Endothelial cell of umbilical vein (primary cell): ENCODE data around the gene INHBC. TPM values are rescaled to one million over a fixed set of nuclear protein-coding genes. Genes with fewer than 3 reads are reported as not detected.

ENCODE experiments used
- BruUV-seq: library from RNA; stranded (reverse); fragments of 400-500 nt; replicated peaks from 2 replicates; lab custom pipeline; 2021; lab: Mats Ljungman, UMichigan
- CTCF ChIA-PET: fragments of 300-600, 350-600 bp; sonication (Branson Sonifier 250); formaldehyde crosslinking; loops from one replicate; lab custom pipeline; 2021; ENCODE audit warnings: antibody characterized with exemption, inconsistent platforms; lab: Charles Lee
- POLR2A ChIA-PET: fragments of 300-600, 350-600 bp; sonication (Branson Sonifier 250); formaldehyde crosslinking; loops from one replicate; lab custom pipeline; 2021; ENCODE audit warnings: antibody characterized with exemption, inconsistent platforms; lab: Charles Lee
- DNase-seq: peaks from one replicate; pipeline ENCODE4 v3.0.0-alpha.2; 2011; ENCODE audit warnings: low read depth, low spot score
- FAIRE-seq: peaks from 2 replicates; lab custom pipeline; 2011; peaks lifted over from hg19 to GRCh38; lab: Jason Lieb, UNC
- H2AFZ ChIP-seq: 2 replicates; pipeline ENCODE4 v1.6.0; 2012; ENCODE audit warnings: low read depth, low read length, control low read depth, inconsistent platforms
- H3K27ac ChIP-seq: 2 replicates; pipeline ENCODE4 v1.5.1; 2011; ENCODE audit warnings: low read depth, mild to moderate bottlenecking, control low read depth, low read length, moderate library complexity; ENCODE audit not compliant: insufficient read depth
- H3K27me3 ChIP-seq, 2 experiments: 2 replicates each; pipeline versions ENCODE4 v1.6.0 to v1.6.1; 2011; ENCODE audit warnings: low read length in 2 of 2, mixed read lengths in 1 of 2; ENCODE audit not compliant: control insufficient read depth in 2 of 2, insufficient read depth in 2 of 2
- H3K36me3 ChIP-seq, 2 experiments: 2 replicates in 1 of 2; 3 replicates in 1 of 2; pipeline ENCODE4 v1.5.1; 2011; ENCODE audit warnings: low read length in 2 of 2, mild to moderate bottlenecking in 1 of 2, moderate library complexity in 1 of 2; ENCODE audit not compliant: control insufficient read depth in 2 of 2, insufficient read depth in 2 of 2; ENCODE audit errors: extremely low read depth in 1 of 2
- H3K4me1 ChIP-seq: 3 replicates; pipeline ENCODE4 v1.5.1; 2011; ENCODE audit warnings: mild to moderate bottlenecking, low read length; ENCODE audit not compliant: control insufficient read depth, insufficient read depth; ENCODE audit errors: extremely low read depth
- H3K4me2 ChIP-seq: 2 replicates; pipeline ENCODE4 v1.6.1; 2011; ENCODE audit warnings: low read length, control low read depth, mixed read lengths; ENCODE audit not compliant: insufficient read depth
- H3K4me3 ChIP-seq, 3 experiments: fragments of 200-600 bp in 1 of 3; sonication (generic), shearing (Covaris generic) in 1 of 3; replicated peaks in 1 of 3; 2 replicates each; pipeline ENCODE4 v1.5.1; 2011 to 2016; ENCODE audit warnings: control low read depth in 3 of 3, low read length in 3 of 3, mild to moderate bottlenecking in 2 of 3, inconsistent platforms in 1 of 3, low read depth in 1 of 3, moderate library complexity in 1 of 3; ENCODE audit not compliant: insufficient read depth in 1 of 3
- H3K79me2 ChIP-seq: 2 replicates; pipeline ENCODE4 v1.6.0; 2012; ENCODE audit warnings: low read length, inconsistent platforms; ENCODE audit not compliant: control insufficient read depth, insufficient read depth
- H3K9ac ChIP-seq: replicated peaks from 2 replicates; pipeline ENCODE3; 2011; ENCODE audit warnings: low read length, control low read depth; ENCODE audit not compliant: insufficient read depth; ENCODE audit errors: extremely low read depth
- H3K9me1 ChIP-seq: replicated peaks from 3 replicates; pipeline ENCODE4 v1.6.0; 2011; ENCODE audit warnings: mild to moderate bottlenecking, low read length; ENCODE audit not compliant: control insufficient read depth, insufficient read depth; ENCODE audit errors: extremely low read depth
- H3K9me3 ChIP-seq: replicated peaks from 2 replicates; pipeline ENCODE4 v1.5.1; 2012; ENCODE audit warnings: low read length, inconsistent platforms; ENCODE audit not compliant: control insufficient read depth, insufficient read depth
- H4K20me1 ChIP-seq: replicated peaks from 2 replicates; pipeline ENCODE3; 2011; ENCODE audit warnings: mild to moderate bottlenecking, low read length; ENCODE audit not compliant: control insufficient read depth, insufficient read depth; ENCODE audit errors: extremely low read depth
- EZH2 ChIP-seq: IDR thresholded peaks from 2 replicates; pipeline ENCODE4 v1.6.1; 2012; ENCODE audit warnings: borderline replicate concordance, low read depth, mild to moderate bottlenecking, moderate library complexity, low read length, inconsistent platforms; ENCODE audit not compliant: severe bottlenecking
- FOS ChIP-seq: IDR thresholded peaks from 2 replicates; pipeline ENCODE4 v1.6.1; 2011; ENCODE audit warnings: mild to moderate bottlenecking, low read length, moderate library complexity, borderline replicate concordance; ENCODE audit not compliant: insufficient read depth
- GATA2 ChIP-seq: IDR thresholded peaks from 2 replicates; pipeline ENCODE4 v1.7.0; 2011; ENCODE audit warnings: low read depth, mild to moderate bottlenecking, moderate library complexity, mixed read lengths, low read length; ENCODE audit not compliant: insufficient read length, insufficient read depth
- JUN ChIP-seq: IDR thresholded peaks from 2 replicates; pipeline ENCODE4 v1.6.1; 2011; ENCODE audit warnings: borderline replicate concordance, low read depth; ENCODE audit not compliant: insufficient read length, insufficient read depth
- MAX ChIP-seq: IDR thresholded peaks from 2 replicates; pipeline ENCODE4 v1.6.1; 2011; ENCODE audit not compliant: insufficient read depth, insufficient read length
- MYC ChIP-seq: IDR thresholded peaks from one replicate; pipeline ENCODE4 v1.6.1; 2011; ENCODE audit warnings: mild to moderate bottlenecking, low read depth, low read length
- POLR2A ChIP-seq: IDR thresholded peaks from 2 replicates; pipeline ENCODE4 v1.6.1; 2012; ENCODE audit warnings: low read depth, mild to moderate bottlenecking, control low read depth, low read length
- POLR2AphosphoS5 ChIP-seq: IDR thresholded peaks from 2 replicates; pipeline ENCODE4 v1.6.1; 2012; ENCODE audit warnings: low read depth, mild to moderate bottlenecking, control low read depth, low read length, moderate library complexity; ENCODE audit not compliant: insufficient read depth
- dilution Hi-C: fragments of 300-500 bp; cut with MboI; formaldehyde crosslinking; loops from one replicate; pipeline ENCODE4 v1.15.0; 2019; ENCODE audit warnings: low sequenced_read_pairs; ENCODE audit not compliant: extremely low pct_ligation_motif_present
- intact Hi-C: fragments of 100-400 bp; cut with micrococcal nuclease; formaldehyde crosslinking; loops from one replicate; pipeline ENCODE4 v1.10.0; 2022
- polyA plus RNA-seq, 4 experiments: library from polyadenylated mRNA; depleted of rRNA in 3 of 4; stranded (reverse) in 3 of 4; unstranded in 1 of 4; fragments of >200 nt; gene quantifications; 2 replicates each; pipeline versions ENCODE4 v1.2.1 to v1.2.3, GENCODE V29; 2011 to 2012; ENCODE audit warnings: missing spikeins in 1 of 4
- total RNA-seq: library from RNA; stranded (reverse); gene quantifications from 2 replicates; pipeline ENCODE4 v1.2.3, GENCODE V29; 2021
- TF ChIP-seq, protein P1 (sequence below), 2 donors: IDR thresholded peaks; 1 replicate in 1 of 2; 2 replicates in 1 of 2; pipeline ENCODE4 v1.5.1; 2011; ENCODE audit warnings: low read length in 2 of 2, mild to moderate bottlenecking in 2 of 2, moderate library complexity in 2 of 2, control low read depth in 1 of 2, inconsistent platforms in 1 of 2, low read depth in 1 of 2; ENCODE audit not compliant: insufficient read depth in 1 of 2; ENCODE audit errors: extremely low read depth in 1 of 2

INHBC gene
- total and polyA plus RNA-seq, 2 donors (not counting 3 experiments of a cell fraction or from before 2014, with no cell fraction given): not detected

- intact Hi-C loops (no loop called here), dilution Hi-C loops (no loop called here)
- Histone ChIP-seq H3K79me2 (peaks cover 23% of the 10 kb centered on the region), H3K9ac (no peak overlapping the region), H3K9me1 (no peaks in the 10 kb centered on the region), H3K4me2 (no peak overlapping the region), H3K27ac (no peak overlapping the region), H3K4me1 (peaks cover 9% of the 10 kb centered on the region), H3K4me3 (no peak overlapping the region), H3K9me3 (no peaks in the 10 kb centered on the region), H3K27me3 (no peaks in the 10 kb centered on the region), H4K20me1 (no peaks in the 10 kb centered on the region), H2AFZ (no peak overlapping the region), H3K36me3 (peaks cover 10 to 18% of the 10 kb centered on the region in 2 experiments)
- no peak for DNase-seq
- TF ChIP-seq MYC (no peak), FOS (no peak), EZH2 (no peak), POLR2AphosphoS5 (no peak), GATA2 (no peak), POLR2A (no peak), MAX (no peak), JUN (no peak)
- TF ChIP-seq, protein P1, sequence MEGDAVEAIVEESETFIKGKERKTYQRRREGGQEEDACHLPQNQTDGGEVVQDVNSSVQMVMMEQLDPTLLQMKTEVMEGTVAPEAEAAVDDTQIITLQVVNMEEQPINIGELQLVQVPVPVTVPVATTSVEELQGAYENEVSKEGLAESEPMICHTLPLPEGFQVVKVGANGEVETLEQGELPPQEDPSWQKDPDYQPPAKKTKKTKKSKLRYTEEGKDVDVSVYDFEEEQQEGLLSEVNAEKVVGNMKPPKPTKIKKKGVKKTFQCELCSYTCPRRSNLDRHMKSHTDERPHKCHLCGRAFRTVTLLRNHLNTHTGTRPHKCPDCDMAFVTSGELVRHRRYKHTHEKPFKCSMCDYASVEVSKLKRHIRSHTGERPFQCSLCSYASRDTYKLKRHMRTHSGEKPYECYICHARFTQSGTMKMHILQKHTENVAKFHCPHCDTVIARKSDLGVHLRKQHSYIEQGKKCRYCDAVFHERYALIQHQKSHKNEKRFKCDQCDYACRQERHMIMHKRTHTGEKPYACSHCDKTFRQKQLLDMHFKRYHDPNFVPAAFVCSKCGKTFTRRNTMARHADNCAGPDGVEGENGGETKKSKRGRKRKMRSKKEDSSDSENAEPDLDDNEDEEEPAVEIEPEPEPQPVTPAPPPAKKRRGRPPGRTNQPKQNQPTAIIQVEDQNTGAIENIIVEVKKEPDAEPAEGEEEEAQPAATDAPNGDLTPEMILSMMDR (IDR thresholded peaks at IDR 0.05; ENCODE audit: extremely low read depth in 1 of 2, insufficient read depth in 1 of 2, low read depth in 1 of 2, low read length in 2 of 2): no peak
- no peak for FAIRE-seq
- no TSS peak for BruUV-seq
- CTCF ChIA-PET: no interaction called here
- POLR2A ChIA-PET: no interaction called here
Measured at GRCh38 chr12:57490126-57490525, 55.5 kb downstream of the INHBC start.
